Measurements from ENCODE around the gene TIA1.
"Not testable (repeated sequence)": the region's sequence is repeated elsewhere in the genome, so short reads cannot be mapped to it uniquely, and the experiment has no call there.

TIA1 gene

DNA sequence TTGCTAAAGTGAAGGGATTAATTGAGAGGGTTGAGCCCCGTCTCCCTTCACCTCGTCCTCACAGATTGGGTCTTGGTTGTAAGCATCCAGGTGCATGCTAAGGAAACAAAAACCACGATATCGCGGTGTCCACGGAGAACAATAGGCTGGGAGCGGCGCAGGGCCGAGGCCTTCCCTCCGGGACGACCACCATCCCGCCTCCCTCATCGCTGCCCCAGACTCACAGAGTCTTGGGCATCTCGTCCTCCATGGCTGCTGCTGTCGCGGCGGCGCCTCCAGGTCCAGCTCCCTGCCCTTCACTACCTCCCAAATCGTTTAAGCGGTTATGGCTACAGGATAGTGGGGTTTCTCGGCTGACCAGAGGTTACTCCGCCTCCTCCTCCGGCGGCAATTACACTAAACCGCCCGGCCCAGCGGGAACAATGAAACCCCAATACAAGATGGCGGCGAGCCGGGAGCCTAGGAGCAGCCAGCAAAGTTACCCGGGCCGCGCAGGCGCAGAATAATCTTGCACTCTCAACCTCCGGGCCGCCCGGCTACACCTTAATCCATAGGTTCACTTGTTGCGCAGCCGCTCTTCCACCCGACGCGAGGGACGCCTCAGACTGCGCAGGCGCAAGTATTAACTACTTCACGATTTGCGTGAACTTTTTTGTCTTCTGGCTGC is at the start of gene TIA1:
Gene TIA1, minus strand, starts transcription at position 448 of the 667 bp plus-strand sequence. Its CDS starts 198 bp downstream, at position 250.
- peak; percentile 99 for DNase-seq

DNA sequence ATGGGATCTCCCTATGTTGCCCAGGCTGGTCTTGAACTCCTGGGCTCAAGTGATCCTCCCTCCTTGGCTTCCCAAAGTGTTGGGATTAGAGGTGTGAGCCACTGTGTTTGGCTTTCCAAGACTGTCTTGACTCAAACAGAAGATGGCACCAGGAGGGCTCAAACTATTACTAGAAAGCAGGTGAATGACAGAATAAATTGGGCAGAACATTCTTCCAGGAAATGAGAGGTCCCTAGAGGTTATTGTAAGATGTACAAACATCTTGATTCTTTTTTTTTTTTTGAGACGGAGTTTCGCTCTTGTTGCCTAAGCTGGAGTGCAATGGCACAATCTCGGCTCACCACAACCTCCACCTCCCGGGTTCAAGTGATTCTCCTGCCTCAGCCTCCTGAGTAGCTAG is 49.4 kb upstream of the TIA1 start:
- DNase-seq = not testable (repeated sequence)

GRCh38 chr2:70283500-70284191 is 35.2 kb upstream of the TIA1 start:
- DNase-seq = no peak

GRCh38 chr2:70282439-70282838 is 34.0 kb upstream of the TIA1 start:
- no peak for DNase-seq

- DNase-seq = no peak
Observed at GRCh38 chr2:70280242-70280798, 31.9 kb upstream of the TIA1 start.

DNA sequence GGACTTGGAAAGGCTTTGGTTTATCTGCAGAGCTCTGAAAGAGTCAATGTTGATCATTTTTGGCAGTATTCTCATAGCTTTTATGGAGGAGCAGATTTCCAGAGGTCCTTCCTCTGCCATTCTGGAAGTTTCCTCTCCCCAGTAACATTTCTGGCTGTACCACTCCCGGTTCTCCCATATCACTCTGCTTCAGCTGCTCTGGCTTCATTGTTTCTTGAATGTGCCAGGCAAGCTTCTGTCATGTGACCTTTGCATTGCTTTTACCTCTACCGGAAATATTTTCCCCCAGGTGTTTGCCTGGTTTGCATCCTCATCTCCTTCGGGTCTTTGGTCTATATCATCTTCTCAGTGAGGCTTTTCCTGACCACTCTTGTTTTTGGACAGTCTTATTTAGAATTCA is 21.9 kb upstream of the TIA1 start:
- no peak for DNase-seq

GRCh38 chr2:70269422-70270302 is 21.2 kb upstream of the TIA1 start:
- not testable (repeated sequence) for DNase-seq

GRCh38 chr2:70266925-70267324 is 18.5 kb upstream of the TIA1 start:
- not testable (repeated sequence) for DNase-seq

DNA sequence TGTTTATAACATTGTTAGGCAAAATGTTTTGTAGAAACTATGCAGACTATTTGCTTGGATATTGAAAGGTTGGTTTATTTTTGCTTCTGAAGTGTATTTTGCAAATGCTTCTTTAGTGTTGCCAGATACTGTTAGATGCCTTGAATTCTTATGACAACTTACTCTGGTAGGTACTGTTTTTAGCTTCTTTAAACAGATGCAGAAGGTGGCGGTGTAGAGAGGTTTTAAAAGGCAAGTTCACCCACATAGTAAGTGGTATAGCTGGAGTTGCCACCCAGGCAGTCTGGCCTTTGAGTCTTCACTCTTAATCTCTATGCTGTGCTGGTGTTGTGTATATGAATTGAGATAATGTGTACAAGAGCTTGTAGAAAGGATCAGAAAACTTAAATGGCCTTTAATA is 13.1 kb upstream of the TIA1 start:
- no peak for DNase-seq

DNA sequence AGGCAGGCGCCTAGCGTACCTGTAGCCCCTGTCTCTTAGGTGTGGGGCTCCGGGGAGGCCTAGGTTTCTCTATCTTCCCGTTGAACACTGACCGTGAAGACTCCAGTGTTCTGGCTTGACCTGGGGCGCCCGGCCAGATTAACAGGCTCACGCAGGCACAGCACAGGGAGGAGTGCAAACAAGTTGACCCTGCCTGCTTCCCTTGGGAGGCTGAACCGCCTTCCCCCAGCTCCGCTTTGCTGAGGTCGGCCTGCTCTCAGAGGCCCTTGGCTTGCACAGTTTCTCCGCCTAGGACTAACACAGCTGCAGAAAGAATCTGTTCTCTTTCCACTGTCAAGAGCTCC is 10.1 kb upstream of the TIA1 start:
- no peak for DNase-seq

DNA sequence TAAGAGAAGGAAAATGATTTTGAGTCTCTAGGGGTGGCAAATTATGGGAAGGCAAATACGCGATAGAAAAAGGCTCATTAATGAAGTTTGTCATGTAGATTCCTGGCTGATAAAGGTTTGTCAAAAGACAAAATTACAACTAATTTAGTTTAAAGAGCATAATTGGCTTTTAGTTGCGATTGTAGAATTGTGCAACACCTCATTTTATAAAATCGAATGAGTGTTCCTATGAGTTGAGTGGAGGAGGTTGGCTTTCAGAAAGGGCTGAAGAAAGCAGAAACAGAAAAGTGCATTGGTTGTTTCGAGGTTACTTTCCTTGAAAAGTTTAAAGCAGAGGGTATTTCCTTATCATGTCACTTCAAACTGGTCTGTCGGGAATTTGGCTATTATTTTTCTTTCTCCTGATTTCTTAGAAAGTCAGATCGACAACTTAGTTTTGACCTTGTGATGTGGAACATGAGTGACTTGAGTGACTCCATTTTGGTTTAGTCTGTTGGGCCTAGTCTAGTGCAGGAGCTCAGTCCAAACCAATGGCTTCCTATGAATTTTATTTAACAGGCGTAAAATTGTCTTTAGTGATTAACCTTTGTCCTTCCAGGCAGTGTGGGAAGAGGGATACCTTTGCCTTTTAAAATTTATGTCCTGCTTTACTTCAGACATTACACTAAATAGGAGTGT is 7.3 kb upstream of the TIA1 start:
- no peak for DNase-seq

- DNase-seq = no peak
Observed at GRCh38 chr2:70250434-70250833, 2.0 kb upstream of the TIA1 start.

DNA sequence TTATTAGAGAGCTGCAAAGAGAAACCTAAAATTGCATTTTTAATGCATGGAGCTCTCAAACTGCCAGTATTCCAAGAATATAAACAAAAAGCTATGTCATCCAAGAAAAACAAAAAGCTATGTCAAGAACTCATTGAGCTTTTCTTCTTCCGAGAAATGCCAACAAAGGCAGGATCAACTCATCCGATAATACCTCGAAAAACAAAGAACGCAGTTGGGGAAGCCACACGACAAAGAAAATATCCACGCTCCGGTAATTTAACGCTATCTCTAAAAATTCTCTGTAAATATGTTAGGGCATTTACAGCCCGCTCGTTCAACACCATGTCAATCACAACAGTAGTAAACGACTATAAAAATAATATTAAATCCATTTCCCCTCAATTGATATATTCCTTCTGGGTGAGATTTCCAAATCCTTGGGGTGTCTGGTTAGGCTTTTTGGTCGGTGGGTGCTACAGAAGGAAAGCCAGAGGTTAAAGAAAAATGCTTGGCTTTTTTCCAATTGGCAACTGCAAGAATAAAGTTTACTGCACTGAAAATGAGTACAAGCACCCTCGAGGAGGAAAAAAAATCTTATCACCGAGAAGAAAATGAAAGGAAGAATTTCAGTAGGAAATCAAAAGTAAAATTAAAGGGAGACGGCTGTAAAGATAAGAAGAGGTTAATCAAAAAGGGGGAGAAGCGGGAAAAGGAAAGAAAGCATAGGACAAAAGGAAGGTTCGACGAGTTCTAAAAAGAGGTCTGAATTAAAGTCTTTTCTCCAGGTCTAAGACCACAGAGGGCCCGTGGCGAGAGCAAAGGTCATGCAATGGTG is 856 bp downstream of the TIA1 start:
- peak; percentile 29 for DNase-seq

GRCh38 chr2:70243806-70244584 is 4.4 kb downstream of the TIA1 start:
- DNase-seq = no peak

DNA sequence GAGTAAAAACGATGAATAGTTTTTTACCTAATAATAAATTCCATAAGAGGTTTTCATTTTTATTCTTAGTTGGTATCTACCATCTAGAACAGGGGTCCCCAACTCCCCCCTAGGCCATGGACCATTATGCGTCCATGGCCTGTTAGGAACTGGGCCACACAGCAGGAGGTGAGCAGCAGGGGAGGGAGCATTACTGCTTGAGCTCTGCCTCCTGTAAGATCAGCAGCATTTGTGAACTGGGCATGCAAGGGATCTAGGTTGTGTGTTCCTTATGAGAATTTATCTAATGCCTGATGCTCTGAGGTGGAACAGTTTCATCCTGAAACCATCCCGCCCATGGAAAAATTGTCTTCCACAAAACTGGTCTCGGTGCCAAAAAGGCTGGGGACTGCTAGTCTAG is 5.9 kb downstream of the TIA1 start:
- DNase-seq = no peak

DNA sequence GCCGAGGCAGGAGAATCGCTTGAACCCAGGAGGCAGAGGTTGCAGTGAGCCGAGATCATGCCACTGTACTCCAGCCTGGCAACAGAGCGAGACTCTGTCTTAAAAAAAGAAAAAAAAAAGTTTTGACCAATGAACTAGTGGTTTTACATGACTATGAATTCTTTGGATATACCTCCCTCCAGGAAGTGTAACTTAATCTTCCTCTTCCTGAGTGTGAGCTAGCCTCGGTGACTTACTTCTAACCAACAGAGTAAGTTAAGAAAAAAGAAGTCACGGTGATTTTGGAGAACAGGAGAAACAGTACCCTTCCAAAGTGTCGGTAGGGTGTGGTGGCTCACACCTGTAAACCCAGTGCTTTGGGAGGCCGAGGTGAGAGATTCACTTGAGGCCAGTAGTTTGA is 7.1 kb downstream of the TIA1 start:
- DNase-seq = no peak

DNA sequence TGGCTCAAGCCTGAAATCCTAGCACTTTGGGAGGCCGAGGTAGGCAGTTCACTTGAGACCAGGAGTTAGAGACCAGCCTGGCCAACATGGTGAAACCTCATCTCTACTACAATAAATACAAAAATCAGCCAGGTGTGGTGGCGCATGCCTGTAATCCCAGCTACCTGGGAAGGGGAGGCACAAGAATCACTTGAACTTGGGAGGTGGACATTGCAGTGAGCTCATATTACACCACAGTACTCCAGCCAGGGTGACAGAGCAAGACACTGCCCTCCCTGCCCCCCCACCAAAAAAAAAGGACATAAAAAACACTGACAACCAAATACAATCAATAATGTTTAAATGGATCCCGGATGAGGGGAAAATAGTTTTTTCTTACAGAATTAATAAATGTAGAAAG is 7.8 kb downstream of the TIA1 start:
- no peak for DNase-seq

- no peak for DNase-seq
Observed at GRCh38 chr2:70233926-70234325, 14.5 kb downstream of the TIA1 start.

GRCh38 chr2:70226781-70227180 is 21.6 kb downstream of the TIA1 start:
- no peak for DNase-seq

- DNase-seq = not testable (repeated sequence)
Observed at GRCh38 chr2:70223305-70223704, 25.1 kb downstream of the TIA1 start.

GRCh38 chr2:70214953-70215549 is 33.4 kb downstream of the TIA1 start:
- DNase-seq = no peak
